Sigmoid colon (tissue), 7 donors: ENCODE measurements around the gene HHIPL1. TPM values are rescaled to one million over a fixed set of nuclear protein-coding genes. Genes with fewer than 3 reads are reported as not detected.

Source experiments
- DNase-seq: peaks from one replicate; pipeline ENCODE4 v3.0.0-alpha.2; 2019
- H3K27ac ChIP-seq, 4 donors: fragments of 200-600 bp; sonication (generic); one replicate each; pipeline ENCODE4 v1.5.1; 2016 to 2019; ENCODE audit warnings: mild to moderate bottlenecking in 1 of 4
- H3K27me3 ChIP-seq, 3 donors: fragments of 200-600 bp; sonication (generic); one replicate each; pipeline ENCODE4 v1.5.1; 2019; ENCODE audit warnings: mild to moderate bottlenecking in 1 of 3
- H3K36me3 ChIP-seq, 4 donors: fragments of 200-600 bp; sonication (generic); one replicate each; pipeline ENCODE4 v1.5.1; 2016 to 2019
- H3K4me1 ChIP-seq, 4 donors: fragments of 200-600 bp; sonication (generic); one replicate each; pipeline ENCODE4 v1.5.1; 2017 to 2019
- H3K4me3 ChIP-seq, 4 donors: fragments of 200-600 bp; sonication (generic); one replicate each; pipeline ENCODE4 v1.5.1; 2017 to 2019; ENCODE audit warnings: mild to moderate bottlenecking in 2 of 4, moderate library complexity in 1 of 4
- H3K9me3 ChIP-seq, 4 donors: fragments of 200-600 bp in 3 of 4; sonication (generic) in 3 of 4; one replicate each; pipeline versions ENCODE4 v1.5.1 to v1.6.1; 2013 to 2019
- CTCF ChIP-seq, 4 experiments: fragments of 450-650 bp in 3 of 4; fragments of 200-600 bp in 1 of 4; IDR thresholded peaks; one replicate each; pipeline ENCODE4 v1.5.1; 2016 to 2019; ENCODE audit warnings: antibody characterized with exemption in 4 of 4, mild to moderate bottlenecking in 3 of 4, moderate library complexity in 2 of 4
- EP300 ChIP-seq, 4 donors: sonication (generic); formaldehyde crosslinking; IDR thresholded peaks; one replicate each; pipeline ENCODE4 v1.6.1; 2017; ENCODE audit warnings: antibody characterized with exemption in 4 of 4
- POLR2A ChIP-seq, 2 donors: fragments of 450-650 bp; IDR thresholded peaks; one replicate each; pipeline ENCODE4 v1.6.1; 2016; ENCODE audit warnings: antibody characterized with exemption in 2 of 2, mild to moderate bottlenecking in 2 of 2, moderate library complexity in 2 of 2
- POLR2AphosphoS5 ChIP-seq, 4 donors: sonication (generic); formaldehyde crosslinking; IDR thresholded peaks; one replicate each; pipeline ENCODE4 v1.6.1; 2017; ENCODE audit warnings: antibody characterized with exemption in 4 of 4
- WGBS, 2 donors: extraction: QIAGEN DNeasy Blood & Tissue Kit; methylation state at CpG; one replicate each; pipeline ENCODE4 v1.1.7; 2013; 5-methylcytosine and 5-hydroxymethylcytosine counted together
- intact Hi-C: fragments of 100-400 bp; cut with DNase I; formaldehyde crosslinking; loops from one replicate; pipeline ENCODE4 v1.15.1; 2023
- polyA plus RNA-seq, 3 donors: library from polyadenylated mRNA; stranded (reverse); fragments of 200-250 nt; gene quantifications; one replicate each; pipeline ENCODE4 v1.2.3, GENCODE V29; 2013
- total RNA-seq, 4 donors: library from RNA; depleted of rRNA; stranded (reverse); fragments of >200 nt; gene quantifications; one replicate each; pipeline ENCODE4 v1.1.0, GENCODE V29; 2016
- donor health status: healthy with polysubstance abuse.
- donor health status: Bipolar disorder and iron deficiency.
- donor health status: healthy.

Gene HHIPL1
- total and polyA plus RNA-seq, 7 donors: 0.80 to 10.8 (median 4.3) TPM; not detected in 2

- DNase-seq: peak; percentile 39
- TF ChIP-seq POLR2AphosphoS5 (IDR thresholded peaks at IDR 0.05) (no peak), POLR2A (IDR thresholded peaks at IDR 0.05) (no peak)
- Histone ChIP-seq H3K36me3 (no peaks in the 10 kb centered on the region), H3K4me1 (peaks cover 0 to 20% (median 14%) of the 10 kb centered on the region in 4 donors), H3K9me3 (peaks cover 0 to 8% (median 3%) of the 10 kb centered on the region in 4 donors), H3K27ac (no peak overlapping the region), H3K27me3 (peaks cover 0 to 7% (median 0%) of the 10 kb centered on the region in 3 donors), H3K4me3 (no peak overlapping the region)
- intact Hi-C loops: loop anchor here (5.0 kb wide), 2 partner anchors 112 to 132 kb away; partner anchors contain the start of gene EML1
- WGBS, 2 donors: 57 to 73% methylated on average over 5 of the region's 5 CpGs
These were observed 35.1 kb downstream of the HHIPL1 start for GRCh38 chr14:99679996-99680395.

DNA sequence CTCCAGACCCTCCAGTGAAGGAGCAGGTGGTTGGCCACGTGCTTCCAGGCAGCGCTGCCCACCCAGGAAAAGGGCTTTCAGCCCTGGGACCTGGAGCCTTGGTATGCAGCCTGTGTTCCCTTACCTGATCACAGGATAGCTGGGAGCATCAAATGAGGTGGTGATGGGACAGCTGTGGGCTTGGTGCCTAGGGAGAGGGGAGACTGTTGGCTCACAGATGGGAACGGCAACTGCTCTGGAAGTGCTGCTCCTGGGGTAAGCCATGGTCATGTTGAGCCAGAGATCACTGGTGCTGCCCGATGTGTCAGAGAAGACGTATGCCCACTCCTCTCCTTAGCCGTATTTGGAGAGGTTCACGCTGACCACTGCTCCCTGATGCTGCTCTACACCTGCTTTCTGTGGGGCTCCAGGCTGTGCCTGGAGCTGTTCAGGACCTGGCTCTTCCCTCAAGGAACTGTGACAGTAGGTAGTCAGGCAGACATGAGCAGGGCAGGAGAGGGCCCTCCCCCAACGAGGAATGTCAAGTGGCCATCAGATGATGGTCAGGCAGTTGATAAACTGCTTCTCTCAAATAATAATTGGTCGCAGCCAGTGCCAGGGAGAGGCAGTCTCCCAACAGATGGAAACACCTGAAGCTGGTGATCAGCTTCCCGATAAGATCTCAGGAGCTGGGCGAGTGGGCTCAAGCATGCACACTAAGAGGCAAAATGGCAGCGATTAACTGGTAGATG lies 36.3 kb downstream of the HHIPL1 start:
- Histone ChIP-seq H3K27ac (no peak overlapping the region), H3K4me1 (peaks cover 0 to 20% (median 14%) of the 10 kb centered on the region in 4 donors), H3K9me3 (peaks cover 0 to 8% (median 3%) of the 10 kb centered on the region in 4 donors), H3K36me3 (no peaks in the 10 kb centered on the region), H3K27me3 (peaks cover 0 to 7% (median 0%) of the 10 kb centered on the region in 3 donors), H3K4me3 (no peak overlapping the region)
- WGBS, 2 donors: 72 to 85% methylated on average over 12 of the region's 12 CpGs
- DNase-seq: peak; percentile 55
- intact Hi-C loops: loop anchor here (5.0 kb wide), 2 partner anchors 111 to 131 kb away; partner anchors contain the start of gene EML1
- TF ChIP-seq CTCF (IDR thresholded peaks at IDR 0.05): no peak
- no peak for TF ChIP-seq POLR2AphosphoS5 (IDR thresholded peaks at IDR 0.05)
- TF ChIP-seq EP300 (IDR thresholded peaks at IDR 0.05): no peak
- TF ChIP-seq POLR2A (IDR thresholded peaks at IDR 0.05): no peak

DNA sequence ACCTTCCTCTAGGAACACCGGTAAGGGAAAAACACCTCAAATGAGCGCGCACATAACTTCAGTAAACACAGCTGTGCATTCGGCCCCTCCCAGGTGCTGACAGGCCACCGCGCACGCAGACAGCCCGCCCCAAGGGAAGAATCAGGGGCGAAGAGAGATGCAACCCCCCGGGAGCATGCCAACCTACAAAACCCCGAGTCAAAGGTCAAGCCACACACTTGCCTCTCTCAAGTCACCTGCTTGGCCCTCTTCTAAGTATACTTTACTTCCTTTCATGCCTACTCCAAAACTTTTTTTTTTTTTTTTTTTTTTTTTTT lies 36.9 kb downstream of the HHIPL1 start:
- no peak for TF ChIP-seq POLR2AphosphoS5 (IDR thresholded peaks at IDR 0.05)
- TF ChIP-seq EP300 (IDR thresholded peaks at IDR 0.05): no peak
- no peak for TF ChIP-seq CTCF (IDR thresholded peaks at IDR 0.05)
- TF ChIP-seq POLR2A (IDR thresholded peaks at IDR 0.05): no peak
- Histone ChIP-seq H3K27me3 (peaks cover 0 to 7% (median 0%) of the 10 kb centered on the region in 3 donors), H3K4me1 (peaks cover 0 to 20% (median 14%) of the 10 kb centered on the region in 4 donors), H3K36me3 (no peaks in the 10 kb centered on the region), H3K27ac (no peak overlapping the region), H3K9me3 (peaks cover 0 to 8% (median 3%) of the 10 kb centered on the region in 4 donors), H3K4me3 (no peak overlapping the region)
- WGBS, 2 donors: 27 to 80% methylated on average over 11 of the region's 11 CpGs
- no peak for DNase-seq
- intact Hi-C loops: loop anchor here (2.0 to 5.0 kb wide), 4 partner anchors 49 to 203 kb away; partner anchors contain the start of gene EML1

DNA sequence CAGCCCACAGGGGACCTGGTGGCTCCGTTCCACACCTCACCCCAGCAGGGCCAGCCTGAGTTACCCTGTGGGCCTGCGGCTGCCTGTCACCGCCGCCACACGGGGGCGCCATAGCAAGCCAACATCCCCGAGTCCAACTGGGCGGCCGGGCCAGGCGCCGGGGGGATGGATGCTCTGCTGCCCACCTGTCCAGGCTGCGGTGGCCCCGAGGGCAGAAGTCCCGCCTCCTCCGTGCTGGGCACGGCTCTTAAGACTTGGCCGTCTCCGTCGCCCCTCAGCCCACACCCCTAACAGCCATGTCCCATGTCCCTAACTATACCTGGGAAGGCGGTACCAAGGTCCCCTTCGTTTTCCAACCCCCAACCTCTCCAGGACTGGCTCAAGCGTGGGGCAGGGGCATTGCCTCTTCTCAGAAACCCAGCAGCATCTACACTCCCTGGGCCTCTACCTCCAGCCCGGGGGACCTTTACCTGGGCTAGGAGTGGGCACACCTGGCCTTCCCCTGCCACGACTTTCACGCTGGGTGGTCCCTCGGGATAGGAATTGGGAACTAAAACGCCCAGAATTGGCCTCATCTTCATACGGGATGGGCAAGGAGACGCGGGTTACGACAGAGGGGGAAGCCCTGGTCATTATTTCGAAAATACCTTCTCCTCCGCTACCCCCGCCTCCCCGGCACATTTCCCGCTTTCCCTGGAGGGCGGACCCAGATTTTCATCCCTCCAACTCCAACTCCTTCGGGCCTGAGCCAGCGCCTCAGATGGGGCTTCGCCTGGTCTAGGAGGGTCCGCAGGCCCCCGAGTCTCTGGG lies 38.1 kb downstream of the HHIPL1 start:
- 1% methylated on average over 42 of the region's 42 CpGs for WGBS, 2 donors
- intact Hi-C loops: loop anchor here (2.0 to 5.0 kb wide), 4 partner anchors 48 to 202 kb away; partner anchors contain the start of gene EML1
- Histone ChIP-seq H3K9me3 (peaks cover 0 to 5% (median 2%) of the 10 kb centered on the region in 4 donors), H3K36me3 (no peaks in the 10 kb centered on the region), H3K27me3 (peaks cover 0 to 7% (median 0%) of the 10 kb centered on the region in 3 donors), H3K27ac (peak overlapping the region; percentile 92 to 97 (median 94)), H3K4me1 (peaks cover 0 to 17% (median 14%) of the 10 kb centered on the region in 4 donors), H3K4me3 (peak overlapping the region; percentile 80 to 96 (median 87))
- DNase-seq: peak; percentile 90
- TF ChIP-seq POLR2AphosphoS5 (IDR thresholded peaks at IDR 0.05) (no peak), CTCF (IDR thresholded peaks at IDR 0.05) (peak; percentile 85 to 94 (median 88))
